Activated naive CD4-positive, alpha-beta T cell treated with anti-CD3 and anti-CD28 coated beads, Interleukin-2, amount 50 U/mL, for 72 hours (primary cell): Measurements from ENCODE around the gene FANCE. TPM values are rescaled to one million over a fixed set of nuclear protein-coding genes. Genes with fewer than 3 reads are reported as not detected.
"Not testable (repeated sequence)": the region's sequence is repeated elsewhere in the genome, so short reads cannot be mapped to it uniquely, and the experiment has no call there.

Experiments
- ATAC-seq, 2 donors: fragments of 150-1000 bp; cut with Tn5 transposase; 2 replicates each; pipeline ENCODE4 v1.10.0; 2021; ENCODE audit warnings: mild to moderate bottlenecking in 2 of 2, moderate library complexity in 2 of 2
- DNase-seq, 2 donors: peaks; one replicate each; pipeline ENCODE4 v3.0.0; 2021 to 2022; ENCODE audit warnings: low spot score in 2 of 2
- H3K27ac Mint-ChIP-seq, 2 donors: one replicate each; pipeline ENCODE4 v1.8.0; 2022; ENCODE audit warnings: mild to moderate bottlenecking in 2 of 2, mixed read lengths in 2 of 2
- H3K36me3 Mint-ChIP-seq, 2 donors: one replicate each; pipeline ENCODE4 v1.8.0; 2022; ENCODE audit warnings: mixed read lengths in 2 of 2
- H3K9me3 Mint-ChIP-seq, 2 donors: one replicate each; pipeline ENCODE4 v1.8.0; 2022; ENCODE audit warnings: mixed read lengths in 2 of 2
- total RNA-seq, 2 donors: library from RNA; stranded (reverse); gene quantifications; one replicate each; pipeline ENCODE4 v1.2.3, GENCODE V29; 2022

Gene FANCE
- total RNA-seq, 2 donors from 2014 or later, result 14.3 to 14.7 TPM

DNA sequence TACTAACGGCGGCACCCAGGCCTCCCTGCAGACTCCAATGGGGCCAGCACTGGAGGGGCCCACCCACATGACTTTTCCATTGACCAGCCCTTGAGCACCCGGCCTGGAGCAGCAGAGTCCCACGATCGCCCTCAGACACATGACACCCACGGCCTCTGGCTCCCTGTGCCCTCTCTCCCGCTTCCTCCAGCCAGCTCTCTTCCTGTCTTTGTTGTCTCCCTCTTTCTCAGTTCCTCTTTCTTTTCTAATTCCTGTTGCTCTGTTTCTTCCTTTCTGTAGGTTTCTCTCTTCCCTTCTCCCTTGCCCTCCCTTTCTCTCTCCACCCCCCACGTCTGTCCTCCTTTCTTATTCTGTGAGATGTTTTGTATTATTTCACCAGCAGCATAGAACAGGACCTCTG is 26.1 kb upstream of the FANCE start:
- Mint-ChIP-seq H3K27ac (peak overlapping the region; percentile 26 to 77), H3K36me3 (peaks cover 16 to 27% of the 10 kb centered on the region in 2 donors), H3K9me3 (peaks cover 0 to 14% of the 10 kb centered on the region in 2 donors)
- ATAC-seq (no peak), DNase-seq (no peak)

DNA sequence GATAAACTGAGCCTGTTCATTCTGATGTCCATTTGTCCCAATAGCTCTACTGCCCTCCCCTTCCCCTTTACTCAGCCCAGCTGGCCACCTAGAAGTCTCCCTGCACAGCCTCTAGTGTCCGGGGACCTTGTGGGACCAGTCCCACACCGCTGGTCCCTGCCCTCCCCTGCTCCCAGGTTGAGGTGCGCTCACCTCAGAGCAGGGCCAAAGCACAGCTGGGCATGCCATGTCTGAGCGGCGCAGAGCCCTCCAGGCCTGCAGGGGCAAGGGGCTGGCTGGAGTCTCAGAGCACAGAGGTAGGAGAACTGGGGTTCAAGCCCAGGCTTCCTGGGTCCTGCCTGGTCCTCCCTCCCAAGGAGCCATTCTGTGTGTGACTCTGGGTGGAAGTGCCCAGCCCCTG is 24.7 kb upstream of the FANCE start:
- Mint-ChIP-seq H3K9me3 (peaks cover 0 to 14% of the 10 kb centered on the region in 2 donors), H3K27ac (no peak overlapping the region), H3K36me3 (peaks cover 16 to 27% of the 10 kb centered on the region in 2 donors)
- ATAC-seq (peak in 1 of 2 donors; percentile 19), DNase-seq (no peak)

DNA sequence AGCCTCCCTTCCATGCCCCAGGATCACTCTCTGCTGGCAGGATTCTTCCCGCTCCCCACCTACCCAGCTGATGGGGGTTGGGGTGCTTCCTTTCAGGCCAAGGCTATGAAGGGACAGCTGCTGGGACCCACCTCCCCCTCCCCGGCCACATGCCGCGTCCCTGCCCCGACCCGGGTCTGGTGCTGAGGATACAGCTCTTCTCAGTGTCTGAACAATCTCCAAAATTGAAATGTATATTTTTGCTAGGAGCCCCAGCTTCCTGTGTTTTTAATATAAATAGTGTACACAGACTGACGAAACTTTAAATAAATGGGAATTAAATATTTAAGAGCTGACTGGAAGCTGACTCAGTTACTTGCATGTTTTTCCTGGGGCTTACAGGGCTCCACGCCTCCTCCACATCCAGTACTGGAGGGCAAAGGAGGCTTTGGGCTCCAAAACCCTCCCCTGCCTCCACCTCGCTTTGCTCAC is 24.3 kb upstream of the FANCE start:
- DNase-seq (no peak), ATAC-seq (no peak)
- peaks cover 16 to 27% of the 10 kb centered on the region in 2 donors for H3K36me3 Mint-ChIP-seq
- peaks cover 0 to 14% of the 10 kb centered on the region in 2 donors for H3K9me3 Mint-ChIP-seq
- no peak overlapping the region for H3K27ac Mint-ChIP-seq

DNA sequence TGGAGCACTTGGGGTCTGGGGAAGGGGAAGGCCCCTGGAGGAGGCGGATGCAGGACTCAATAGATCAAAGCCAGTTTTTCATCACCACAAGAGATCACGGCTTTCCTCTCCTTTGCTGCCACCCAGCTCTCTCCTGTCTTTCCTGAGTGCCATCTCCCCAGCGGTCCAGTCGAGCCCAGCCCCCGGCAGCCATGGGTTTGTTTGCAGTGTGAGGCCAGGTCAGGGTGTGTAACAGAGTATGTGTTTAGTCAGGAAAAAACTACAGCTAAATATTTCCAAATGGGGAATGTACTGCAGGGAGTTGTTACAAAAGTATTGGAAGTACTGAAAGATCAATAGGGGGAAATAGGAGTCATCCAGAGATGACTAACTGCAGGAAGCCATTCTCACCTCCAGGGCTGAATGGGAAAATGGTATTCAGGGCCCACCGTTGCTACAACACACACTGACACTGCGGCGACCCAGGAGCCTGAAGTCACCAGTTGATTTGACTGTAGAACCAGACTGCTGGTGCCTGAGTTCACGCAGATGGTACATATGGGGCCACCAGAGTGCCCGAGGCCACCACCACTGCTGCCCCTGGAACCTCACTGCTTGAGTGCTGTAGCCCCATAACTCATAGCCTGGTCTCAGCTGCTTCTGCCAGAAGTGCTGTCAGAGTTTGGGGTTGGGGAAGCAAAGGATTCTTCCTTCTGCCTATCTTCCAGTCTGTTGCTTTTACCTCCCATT is 23.6 kb upstream of the FANCE start:
- no peak overlapping the region for H3K27ac Mint-ChIP-seq
- peaks cover 16 to 27% of the 10 kb centered on the region in 2 donors for H3K36me3 Mint-ChIP-seq
- DNase-seq, result no peak
- peaks cover 0 to 14% of the 10 kb centered on the region in 2 donors for H3K9me3 Mint-ChIP-seq
- peak in 1 of 2 donors; percentile 56 for ATAC-seq

DNA sequence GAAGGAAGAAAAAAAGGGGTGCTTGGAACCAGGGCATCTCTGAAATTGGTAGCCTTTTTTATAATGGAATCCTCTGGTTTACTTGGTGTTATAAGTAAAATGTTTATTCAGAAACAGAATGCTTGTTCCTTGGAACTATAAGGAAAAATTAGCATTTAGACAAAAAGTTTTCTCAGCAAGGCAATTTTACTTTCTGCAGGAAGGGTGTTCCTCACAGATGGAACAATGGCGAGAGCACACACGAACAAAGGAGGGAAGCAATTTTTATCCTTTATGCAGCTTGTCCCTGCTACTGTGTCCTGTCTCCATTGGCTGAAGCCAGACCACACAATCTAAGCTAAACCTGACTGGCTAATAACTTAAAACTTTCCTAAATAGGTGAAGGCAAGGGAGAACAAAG is 22.7 kb upstream of the FANCE start:
- peaks cover 16 to 27% of the 10 kb centered on the region in 2 donors for H3K36me3 Mint-ChIP-seq
- DNase-seq (no peak), ATAC-seq (no peak)
- H3K27ac Mint-ChIP-seq, result no peak overlapping the region
- H3K9me3 Mint-ChIP-seq, result peaks cover 0 to 14% of the 10 kb centered on the region in 2 donors

DNA sequence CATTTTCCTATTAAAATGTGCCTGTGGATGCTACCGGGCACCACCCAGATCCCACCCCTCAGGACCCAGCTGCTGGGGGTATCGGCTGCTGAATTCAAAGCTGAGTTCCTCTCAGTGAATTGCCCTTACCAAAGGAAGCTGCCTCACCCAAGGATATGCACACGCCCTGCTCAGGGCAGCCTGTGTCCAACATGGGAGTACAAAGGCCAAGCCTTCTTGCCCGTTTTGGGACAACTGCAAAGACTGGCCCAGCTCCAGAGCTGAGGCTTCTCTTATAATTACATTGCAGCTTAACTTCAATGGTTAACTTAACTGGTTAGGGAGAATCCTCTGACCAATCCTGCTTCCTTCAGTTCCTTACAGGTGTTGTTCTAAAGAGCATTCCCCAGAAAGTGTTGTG is 19.8 kb upstream of the FANCE start:
- DNase-seq (no peak), ATAC-seq (no peak)
- Mint-ChIP-seq H3K9me3 (peaks cover 0 to 14% of the 10 kb centered on the region in 2 donors), H3K27ac (no peak overlapping the region), H3K36me3 (peaks cover 16 to 20% of the 10 kb centered on the region in 2 donors)

DNA sequence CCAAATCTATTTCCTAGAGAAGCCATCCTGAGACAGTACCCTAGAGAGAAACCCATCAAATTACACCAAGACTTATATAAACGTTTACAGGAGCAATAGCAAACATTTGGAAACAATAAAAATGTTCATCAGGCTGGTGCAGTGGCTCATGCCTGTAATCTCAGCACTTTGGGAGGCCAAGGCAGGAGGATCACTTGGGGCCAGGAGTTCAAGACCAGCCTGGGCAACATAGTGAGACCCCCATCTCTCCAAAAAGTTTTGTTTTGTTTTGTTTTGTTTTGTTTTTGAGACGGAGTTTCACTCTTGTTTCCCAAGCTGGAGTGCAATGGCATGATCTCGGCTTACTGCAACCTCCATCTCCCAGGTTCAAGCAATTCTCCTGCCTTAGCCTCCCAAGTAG is 19.4 kb upstream of the FANCE start:
- not testable (repeated sequence) for H3K27ac Mint-ChIP-seq, ATAC-seq, DNase-seq
- Mint-ChIP-seq H3K36me3 (peaks cover 16 to 20% of the 10 kb centered on the region in 2 donors), H3K9me3 (peaks cover 0 to 14% of the 10 kb centered on the region in 2 donors)

DNA sequence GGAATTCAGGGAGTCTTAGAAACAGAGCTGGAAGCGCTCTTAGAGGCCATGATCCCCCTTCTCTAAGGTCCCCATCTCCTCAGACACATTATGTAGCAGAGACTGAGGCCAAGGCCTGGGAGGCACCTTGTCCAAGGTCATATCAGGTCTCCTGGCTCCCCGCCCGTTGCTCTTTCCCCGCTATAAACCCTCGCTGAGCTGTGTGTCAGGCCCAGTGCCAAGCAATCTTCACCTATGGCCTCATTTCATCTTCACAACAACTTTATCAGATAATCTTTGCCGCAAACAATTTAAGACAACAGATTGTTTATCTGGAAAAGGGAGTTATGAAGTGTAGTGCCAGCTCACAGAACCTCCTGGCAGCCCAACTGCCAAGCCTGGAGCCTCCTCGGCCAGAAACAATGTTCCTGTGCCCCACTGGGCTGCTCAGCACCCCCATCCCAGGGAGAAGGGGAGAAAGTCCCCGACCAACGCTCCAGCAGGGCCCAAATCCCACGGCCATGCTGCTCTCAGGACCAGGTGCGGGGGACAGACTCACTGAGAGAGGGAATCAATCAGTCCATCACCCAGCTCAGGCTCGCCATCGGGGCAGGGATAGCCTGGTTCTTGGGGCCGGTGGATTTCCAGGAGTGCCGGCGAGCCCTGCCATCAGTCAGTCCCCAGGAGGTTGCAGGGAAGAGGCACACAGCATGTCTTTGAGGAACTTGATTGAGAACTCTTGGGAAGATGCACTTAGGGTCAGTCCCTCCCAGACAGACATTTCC is 16.9 kb upstream of the FANCE start:
- H3K9me3 Mint-ChIP-seq, result no peaks in the 10 kb centered on the region
- no peaks in the 10 kb centered on the region for H3K36me3 Mint-ChIP-seq
- DNase-seq (no peak), ATAC-seq (peak in 1 of 2 donors; percentile 24)
- H3K27ac Mint-ChIP-seq, result no peak overlapping the region

DNA sequence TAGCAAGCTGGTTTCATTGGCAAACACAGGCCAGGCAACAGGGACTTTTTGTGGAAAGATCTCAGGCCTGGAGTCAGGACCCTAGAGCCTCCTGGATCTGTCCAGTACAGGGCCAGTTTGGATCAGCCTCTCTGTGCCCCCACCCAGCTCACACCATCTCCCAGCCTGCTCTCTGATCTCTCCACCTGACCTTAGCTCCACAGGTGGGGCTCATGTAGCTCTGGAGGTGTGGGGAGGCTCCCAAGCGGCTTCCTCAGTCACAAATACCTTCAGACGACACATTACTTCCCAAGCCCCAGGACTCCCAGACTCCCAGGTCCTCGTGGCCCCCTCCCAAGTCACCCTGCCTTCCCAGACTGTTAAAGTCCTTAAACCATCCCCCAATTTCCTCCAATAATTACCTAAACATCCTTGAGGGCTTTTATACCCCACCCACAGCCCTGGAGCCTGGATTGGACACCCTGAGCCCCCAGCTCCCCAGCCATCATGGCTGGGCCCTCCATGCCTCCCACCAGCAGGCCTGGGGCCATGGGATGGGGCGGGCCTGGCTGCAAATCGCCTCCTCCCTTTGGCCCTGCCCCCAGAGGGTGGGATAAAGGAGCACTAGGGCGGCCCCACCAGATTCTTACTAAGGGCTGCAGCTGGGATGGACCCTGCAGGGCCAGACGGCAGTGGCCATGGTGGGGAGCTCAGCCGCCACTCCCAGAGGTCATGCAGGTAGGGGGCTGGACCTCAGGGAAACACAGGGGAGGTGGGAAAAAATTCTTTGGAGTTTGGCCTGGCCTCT is 15.9 kb upstream of the FANCE start:
- H3K27ac Mint-ChIP-seq, result no peak overlapping the region
- DNase-seq, result no peak
- no peaks in the 10 kb centered on the region for H3K9me3 Mint-ChIP-seq
- no peaks in the 10 kb centered on the region for H3K36me3 Mint-ChIP-seq
- ATAC-seq, result peak in 1 of 2 donors; percentile 34

DNA sequence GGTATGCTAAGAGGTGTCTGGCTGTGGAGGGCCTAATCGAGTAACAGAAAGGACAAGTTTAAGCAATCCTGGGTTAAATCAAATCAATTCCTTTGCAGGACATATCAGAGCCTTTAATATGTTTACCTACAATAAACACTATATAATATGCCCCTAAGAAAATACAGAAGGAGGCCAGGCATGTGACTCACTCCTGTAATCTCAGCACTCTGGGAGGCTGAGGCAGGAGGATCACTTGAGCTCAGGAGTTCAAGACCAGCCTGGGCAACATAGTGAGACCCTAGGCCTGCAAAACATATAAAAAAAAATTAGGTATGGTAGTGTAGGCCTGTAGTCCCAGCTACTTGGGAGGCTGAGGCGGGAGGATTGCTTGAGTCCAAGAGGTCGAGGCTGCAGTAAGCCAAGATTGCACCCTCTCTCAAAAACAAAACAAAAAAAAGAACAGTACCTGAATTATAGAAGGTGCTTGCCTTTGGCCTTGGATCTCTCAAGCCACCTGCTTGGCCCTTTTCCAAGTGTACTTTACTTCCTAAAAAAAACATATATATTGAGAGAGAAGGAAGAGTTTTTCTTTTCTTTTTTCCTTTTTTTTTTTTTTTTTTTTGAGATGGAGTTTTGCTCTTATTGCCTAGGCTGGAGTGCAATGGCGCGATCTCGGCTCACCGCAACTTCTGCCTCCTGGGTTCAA is 13.6 kb upstream of the FANCE start:
- H3K36me3 Mint-ChIP-seq, H3K27ac Mint-ChIP-seq, ATAC-seq, H3K9me3 Mint-ChIP-seq, DNase-seq: not testable (repeated sequence)

DNA sequence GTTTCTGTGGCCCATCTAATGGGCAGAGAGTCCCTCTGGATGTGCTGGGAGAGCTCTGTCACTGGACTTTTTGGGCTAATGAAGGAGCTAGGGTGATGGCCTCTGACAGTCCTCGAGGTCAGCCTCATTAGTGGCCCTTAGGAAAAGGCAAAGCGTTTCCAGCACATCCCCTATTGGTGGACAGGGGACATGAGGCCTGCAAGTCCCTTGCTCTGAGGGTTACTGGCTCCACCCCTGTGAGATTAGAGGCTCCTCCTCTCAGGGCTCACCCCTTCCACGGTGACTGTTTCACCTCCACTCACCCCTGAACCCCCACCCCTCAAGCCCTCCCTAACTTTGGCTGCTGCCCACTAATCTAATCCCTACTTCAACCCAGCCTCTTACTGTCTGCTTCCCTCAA is 12.8 kb upstream of the FANCE start:
- Mint-ChIP-seq H3K27ac (no peak overlapping the region), H3K9me3 (no peaks in the 10 kb centered on the region), H3K36me3 (no peaks in the 10 kb centered on the region)
- ATAC-seq (no peak), DNase-seq (no peak)

DNA sequence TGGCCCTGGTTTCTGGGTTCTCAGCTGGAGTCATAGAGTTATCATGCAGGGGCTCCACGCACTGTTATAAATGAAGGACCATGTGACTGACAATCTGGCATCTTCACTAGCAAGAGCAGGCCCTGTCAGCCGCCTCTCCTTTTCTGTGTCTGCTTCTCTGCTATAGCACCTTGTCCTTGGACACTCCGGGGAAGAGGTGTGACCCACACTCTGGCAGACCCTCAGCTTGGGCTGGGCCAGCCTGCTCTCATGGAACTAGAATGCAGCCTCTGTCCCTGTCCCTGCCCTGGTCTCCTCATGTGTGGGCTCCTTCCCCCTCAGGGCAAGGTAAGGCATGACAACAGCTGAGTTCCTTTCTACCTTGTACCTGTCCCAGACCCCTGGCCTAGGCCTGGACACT is 10.9 kb upstream of the FANCE start:
- DNase-seq, result no peak
- Mint-ChIP-seq H3K27ac (no peak overlapping the region), H3K36me3 (no peaks in the 10 kb centered on the region), H3K9me3 (no peaks in the 10 kb centered on the region)
- ATAC-seq, result no peak

DNA sequence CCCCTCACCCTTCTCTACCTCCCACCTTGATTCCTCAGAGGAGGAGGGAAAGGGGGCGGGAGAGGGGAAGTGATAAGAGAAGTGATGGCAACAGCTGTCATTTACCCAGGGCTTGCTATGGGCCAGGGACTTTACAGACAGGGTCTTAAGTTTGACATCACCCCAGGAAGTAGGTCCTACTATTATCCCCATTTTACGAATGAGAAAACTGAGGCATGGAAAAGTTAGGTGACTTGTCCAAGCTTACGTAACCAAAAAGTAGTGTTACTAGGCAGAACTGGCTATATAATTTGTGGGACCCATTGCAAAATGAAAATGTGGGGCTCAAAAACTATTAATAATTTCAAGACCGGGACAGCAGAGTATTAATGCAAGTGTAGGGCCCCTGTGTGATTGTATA is 10.5 kb upstream of the FANCE start:
- ATAC-seq (no peak), DNase-seq (no peak)
- H3K27ac Mint-ChIP-seq, result no peak overlapping the region
- H3K36me3 Mint-ChIP-seq, result no peaks in the 10 kb centered on the region
- H3K9me3 Mint-ChIP-seq, result no peaks in the 10 kb centered on the region

DNA sequence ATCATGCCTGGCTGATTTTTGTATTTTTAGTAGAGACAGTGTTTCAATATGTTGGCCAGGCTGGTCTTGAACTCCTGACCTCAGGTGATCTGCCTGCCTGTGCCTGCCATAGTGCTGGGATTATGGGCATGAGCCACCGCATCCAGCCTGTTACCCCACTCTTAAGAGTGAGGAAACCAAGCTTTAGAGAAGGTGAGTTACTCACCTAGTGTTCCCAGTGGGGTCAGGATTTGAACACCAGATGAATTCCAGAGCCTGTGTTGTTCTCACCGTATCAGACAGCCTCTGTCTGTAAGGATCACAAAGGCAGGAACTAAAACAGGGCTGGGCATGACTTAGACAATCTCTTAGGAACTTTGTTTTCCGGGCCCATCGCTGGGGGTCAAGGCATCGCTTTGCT is 9.4 kb upstream of the FANCE start:
- DNase-seq (no peak), ATAC-seq (no peak)
- Mint-ChIP-seq H3K9me3 (no peaks in the 10 kb centered on the region), H3K36me3 (no peaks in the 10 kb centered on the region), H3K27ac (no peak overlapping the region)

DNA sequence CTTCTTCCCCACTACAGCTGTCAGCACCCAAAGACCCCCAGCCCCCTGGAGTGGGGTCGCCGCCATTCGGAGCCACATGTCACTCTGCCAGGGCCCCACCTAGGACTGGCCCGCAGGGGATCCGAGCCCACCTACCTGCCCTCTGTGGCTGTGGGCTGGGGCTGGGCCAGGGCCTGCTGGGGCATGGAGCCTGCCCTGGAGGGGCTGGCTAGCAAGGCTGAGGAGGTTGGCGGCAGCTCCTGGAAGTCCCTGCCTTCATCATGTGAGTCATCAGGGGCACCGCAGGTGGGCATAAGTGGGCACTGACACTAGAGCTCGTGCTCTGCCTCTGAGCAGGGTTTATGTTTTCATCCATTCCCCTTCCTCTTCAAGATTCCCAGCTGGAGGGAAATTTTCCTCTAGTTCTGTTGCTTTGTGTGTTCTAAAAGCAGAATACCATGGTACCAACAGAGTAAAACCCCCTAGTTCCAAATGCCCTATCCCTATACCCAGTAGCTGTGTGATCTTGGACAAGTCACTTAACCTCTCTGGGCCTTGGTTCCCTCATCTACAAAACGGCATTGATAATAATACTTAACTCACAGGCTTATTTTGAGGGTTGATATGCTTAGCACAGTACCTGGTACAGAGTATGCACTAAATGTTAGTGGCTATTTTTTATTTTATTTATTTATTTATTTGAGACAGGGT is 8.7 kb upstream of the FANCE start:
- no peak overlapping the region for H3K27ac Mint-ChIP-seq
- ATAC-seq, result no peak
- no peak for DNase-seq
- no peaks in the 10 kb centered on the region for H3K36me3 Mint-ChIP-seq
- no peaks in the 10 kb centered on the region for H3K9me3 Mint-ChIP-seq

DNA sequence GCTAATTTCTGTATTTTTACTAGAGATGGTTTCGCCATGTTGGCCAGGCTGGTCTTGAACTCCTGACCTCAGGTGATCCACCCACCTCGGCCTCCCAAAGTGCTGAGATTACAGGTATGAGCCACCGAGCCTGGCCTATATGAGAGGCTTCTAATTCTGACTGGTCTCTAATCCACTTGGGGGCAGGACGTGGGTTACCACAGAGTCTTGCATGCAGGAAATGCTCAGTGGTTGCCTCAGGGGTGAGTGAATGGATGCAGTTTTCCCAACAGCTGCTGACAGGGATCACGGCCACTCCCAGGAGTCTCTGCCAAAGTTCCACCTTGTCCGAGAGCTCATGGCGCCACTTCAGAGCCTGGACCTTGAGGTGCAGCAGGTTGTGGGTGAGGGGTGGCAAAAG is 6.4 kb upstream of the FANCE start:
- ATAC-seq (peak; percentile 21 to 33), DNase-seq (no peak)
- Mint-ChIP-seq H3K36me3 (no peaks in the 10 kb centered on the region), H3K9me3 (no peaks in the 10 kb centered on the region), H3K27ac (no peak overlapping the region)
